ENCODE results near the gene NABP2. TPM values are rescaled to one million over a fixed set of nuclear protein-coding genes. Genes with fewer than 3 reads are reported as not detected.

The NABP2 gene
- polyA plus RNA-seq, 1 of the 3 experiments (the other 2 are of a cell fraction), result 49.3 TPM

- Histone ChIP-seq H3K4me2 (no peak overlapping the region), H3K27ac (ENCODE audit: low read depth in 2 of 2, low read length in 1 of 2) (no peak overlapping the region), H4K20me1 (ENCODE audit: insufficient read depth) (no peaks in the 10 kb centered on the region), H3K4me3 (ENCODE audit: low read depth in 2 of 2, low read length in 1 of 2) (no peak overlapping the region), H3K79me2 (ENCODE audit: insufficient read depth) (0 out of 2 replicates have a peak, but pooled peaks cover 4% of the 10 kb centered on the region), H3F3A (replicated peaks; ENCODE audit: insufficient read depth) (peaks cover 39% of the 10 kb centered on the region), H3K4me1 (ENCODE audit: control insufficient read depth in 1 of 2, insufficient read depth in 2 of 2, low read depth in 1 of 2, low read length in 1 of 2) (no peaks in the 10 kb centered on the region), H2AFZ (ENCODE audit: low read depth) (no peak overlapping the region), H3K9ac (no peak overlapping the region), H3K36me3 (replicated peaks in 1 of 2; ENCODE audit: control insufficient read depth in 1 of 2, insufficient read depth in 2 of 2, low read length in 1 of 2) (peaks cover 58 to 62% of the 10 kb centered on the region in 2 experiments), H3K9me3 (no peaks in the 10 kb centered on the region), H3K27me3 (ENCODE audit: insufficient read depth) (no peaks in the 10 kb centered on the region), H3K9me2 (no peaks in the 10 kb centered on the region)
- DNase-seq, result no peak
- ChIA-PET POLR2A (no interaction called here), CTCF (interaction anchor here (1.9 kb wide), 1 partner anchor 85 kb away, joined by 4 read pairs; the partner anchor contains the start of gene SMARCC2)
- TF ChIP-seq RFX5 (IDR thresholded peaks at IDR 0.05; ENCODE audit: low read length), result no peak
- no peak for TF ChIP-seq TCF12 (IDR thresholded peaks at IDR 0.05)
- no peak for TF ChIP-seq FOSL2 (IDR thresholded peaks at IDR 0.05; ENCODE audit: borderline replicate concordance, low read depth)
- no peak for TF ChIP-seq ELF1 (IDR thresholded peaks at IDR 0.05)
- TF ChIP-seq EZH2phosphoT487 (IDR thresholded peaks at IDR 0.05; ENCODE audit: borderline replicate concordance, low read depth), result no peak
- TF ChIP-seq RXRA (IDR thresholded peaks at IDR 0.05; ENCODE audit: borderline replicate concordance, low read depth), result no peak
- TF ChIP-seq RAD21 (IDR thresholded peaks at IDR 0.05; ENCODE audit: low read length), result no peak
- TF ChIP-seq RCOR1 (IDR thresholded peaks at IDR 0.05; ENCODE audit: low read length), result no peak
- no peak for TF ChIP-seq USF1 (IDR thresholded peaks at IDR 0.05; ENCODE audit: borderline replicate concordance, low read depth)
- WGBS (ENCODE audit: low lambda C conversion rate), result 93% methylated on average over 2 of the region's 2 CpGs
Observed at GRCh38 chr12:56274299-56274698, 50.2 kb downstream of the NABP2 start.

- Histone ChIP-seq H3K36me3 (replicated peaks in 1 of 2; ENCODE audit: control insufficient read depth in 1 of 2, insufficient read depth in 2 of 2, low read length in 1 of 2) (peaks cover 52 to 83% of the 10 kb centered on the region in 2 experiments), H3K4me2 (no peak overlapping the region), H3F3A (replicated peaks; ENCODE audit: insufficient read depth) (peaks cover 17% of the 10 kb centered on the region), H3K27me3 (ENCODE audit: insufficient read depth) (no peaks in the 10 kb centered on the region), H3K79me2 (ENCODE audit: insufficient read depth) (0 out of 2 replicates have a peak, but pooled peaks cover 4% of the 10 kb centered on the region), H3K9ac (no peak overlapping the region), H3K27ac (ENCODE audit: low read depth in 2 of 2, low read length in 1 of 2) (no peak overlapping the region), H2AFZ (ENCODE audit: low read depth) (no peak overlapping the region), H3K4me3 (ENCODE audit: low read depth in 2 of 2, low read length in 1 of 2) (no peak overlapping the region), H3K4me1 (ENCODE audit: control insufficient read depth in 1 of 2, insufficient read depth in 2 of 2, low read depth in 1 of 2, low read length in 1 of 2) (no peaks in the 10 kb centered on the region), H4K20me1 (ENCODE audit: insufficient read depth) (no peaks in the 10 kb centered on the region), H3K9me2 (no peaks in the 10 kb centered on the region), H3K9me3 (no peaks in the 10 kb centered on the region)
- ChIA-PET POLR2A (no interaction called here), CTCF (interaction anchor here (0.7 to 3.4 kb wide), 2 partner anchors 10 to 12 kb away, joined by 3 to 18 read pairs; partner anchors contain the start of gene COQ10A)
- TF ChIP-seq CHD2 (IDR thresholded peaks at IDR 0.05; ENCODE audit: low read length, partially characterized antibody), result no peak
- TF ChIP-seq NRF1 (IDR thresholded peaks at IDR 0.05; ENCODE audit: low read depth, low read length), result no peak
- TF ChIP-seq RFX5 (IDR thresholded peaks at IDR 0.05; ENCODE audit: low read length), result no peak
- TF ChIP-seq USF2 (IDR thresholded peaks at IDR 0.05; ENCODE audit: borderline replicate concordance, low read depth, low read length), result no peak
- TF ChIP-seq ELF1 (IDR thresholded peaks at IDR 0.05), result no peak
- TF ChIP-seq IRF3 (IDR thresholded peaks at IDR 0.05; ENCODE audit: low read depth, low read length), result no peak
- no peak for DNase-seq
- WGBS (ENCODE audit: low lambda C conversion rate), result 100% methylated on average over 3 of the region's 3 CpGs
Observed at GRCh38 chr12:56278905-56279304, 54.8 kb downstream of the NABP2 start.

Other genes with a start within 250 kb of the NABP2 start
- gene SUOX, start 227.1 kb upstream of the NABP2 start, polyA plus RNA-seq (2012; rRNA removed), result 23.2 and 25.7 TPM in 2 replicates
- gene IKZF4, start 203.3 kb upstream of the NABP2 start, polyA plus RNA-seq (2012; rRNA removed), result 2.0 and 3.9 TPM in 2 replicates
- 1,500 and 1,782 TPM in 2 replicates for gene RPS26, start 182.4 kb upstream of the NABP2 start, polyA plus RNA-seq (2012; rRNA removed)
- 1.4 and 1.5 TPM in 2 replicates for gene ERBB3, start 144.2 kb upstream of the NABP2 start, polyA plus RNA-seq (2012; rRNA removed)
- 207 and 213 TPM in 2 replicates for gene PA2G4, start 119.8 kb upstream of the NABP2 start, polyA plus RNA-seq (2012; rRNA removed)
- gene RPL41, start 107.7 kb upstream of the NABP2 start, polyA plus RNA-seq (2012; rRNA removed), result 11,334 and 12,464 TPM in 2 replicates
- gene ZC3H10, start 106.1 kb upstream of the NABP2 start, polyA plus RNA-seq (2012; rRNA removed), result 1.9 and 2.0 TPM in 2 replicates
- 132 and 143 TPM in 2 replicates for gene ESYT1, start 96.1 kb upstream of the NABP2 start, polyA plus RNA-seq (2012; rRNA removed)
- 203 and 234 TPM in 2 replicates for gene MYL6B, start 71.8 kb upstream of the NABP2 start, polyA plus RNA-seq (2012; rRNA removed)
- gene MYL6, start 66.0 kb upstream of the NABP2 start, polyA plus RNA-seq (2012; rRNA removed), result 4,697 and 4,711 TPM in 2 replicates
- 64.3 and 73.0 TPM in 2 replicates for gene SMARCC2, start 34.9 kb upstream of the NABP2 start, polyA plus RNA-seq (2012; rRNA removed)
- 127 and 147 TPM in 2 replicates for gene RNF41, start 2.4 kb upstream of the NABP2 start, polyA plus RNA-seq (2012; rRNA removed)
- gene SLC39A5, start 5.7 kb downstream of the NABP2 start, polyA plus RNA-seq (2012; rRNA removed), result 0.12 TPM in 1 of 2 replicates, not detected in the other
- gene ANKRD52, start 34.0 kb downstream of the NABP2 start, polyA plus RNA-seq (2012; rRNA removed), result 22.5 and 23.4 TPM in 2 replicates
- gene COQ10A, start 42.6 kb downstream of the NABP2 start, polyA plus RNA-seq (2012; rRNA removed), result 42.2 and 56.2 TPM in 2 replicates
- 121 and 149 TPM in 2 replicates for gene CS, start 76.0 kb downstream of the NABP2 start, polyA plus RNA-seq (2012; rRNA removed)
- gene CNPY2, start 91.6 kb downstream of the NABP2 start, polyA plus RNA-seq (2012; rRNA removed), result 191 and 196 TPM in 2 replicates
- 37.1 and 66.9 TPM in 2 replicates for gene PAN2, start 109.7 kb downstream of the NABP2 start, polyA plus RNA-seq (2012; rRNA removed)
- 0.29 and 0.46 TPM in 2 replicates for gene IL23A, start 114.5 kb downstream of the NABP2 start, polyA plus RNA-seq (2012; rRNA removed)
- gene STAT2, start 135.8 kb downstream of the NABP2 start, polyA plus RNA-seq (2012; rRNA removed), result 58.1 and 91.4 TPM in 2 replicates
- gene APOF, start 138.5 kb downstream of the NABP2 start, polyA plus RNA-seq (2012; rRNA removed), result not detected in 2 replicates
- gene TIMELESS, start 225.1 kb downstream of the NABP2 start, polyA plus RNA-seq (2012; rRNA removed), result 5.1 and 5.4 TPM in 2 replicates
- gene MIP, start 230.3 kb downstream of the NABP2 start, polyA plus RNA-seq (2012; rRNA removed), result not detected in 2 replicates
- gene SPRYD4, start 244.2 kb downstream of the NABP2 start, polyA plus RNA-seq (2012; rRNA removed), result 2.6 and 3.5 TPM in 2 replicates

Data from SK-N-SH (cell line).